ENCODE measurements around the gene TIMP4.

The TIMP4 gene

GRCh38 chr3:12158387-12159226 is at the start of gene TIMP4:
TIMP4 (minus strand) TSS chr3:12158912; CDS start chr3:12158840, 72 bp downstream.
- peak; percentile 89 for DNase-seq

DNA sequence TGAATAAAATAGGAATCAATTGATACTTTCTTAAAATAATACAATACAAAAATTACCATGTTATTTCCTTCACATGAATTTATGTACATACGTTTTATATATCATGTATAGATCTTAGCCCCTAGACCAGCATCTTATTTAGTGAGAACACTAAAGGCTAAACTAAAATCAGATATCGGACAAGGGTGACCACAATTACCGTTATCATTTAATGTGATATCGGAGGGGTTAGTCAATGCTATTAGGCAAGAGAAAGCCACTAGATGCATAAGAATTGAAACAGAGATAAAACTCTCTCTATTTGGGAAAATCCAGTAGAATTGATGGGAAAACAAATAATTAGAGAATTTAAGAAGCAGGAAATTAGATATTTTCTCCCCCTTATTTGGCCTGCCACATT is 46.5 kb upstream of the TIMP4 start:
- DNase-seq, result no peak

GRCh38 chr3:12201813-12202212 is 43.1 kb upstream of the TIMP4 start:
- DNase-seq, result no peak

- DNase-seq, result no peak
Observed at GRCh38 chr3:12198301-12198700, 39.6 kb upstream of the TIMP4 start.

GRCh38 chr3:12197475-12197874 is 38.8 kb upstream of the TIMP4 start:
- no peak for DNase-seq

DNA sequence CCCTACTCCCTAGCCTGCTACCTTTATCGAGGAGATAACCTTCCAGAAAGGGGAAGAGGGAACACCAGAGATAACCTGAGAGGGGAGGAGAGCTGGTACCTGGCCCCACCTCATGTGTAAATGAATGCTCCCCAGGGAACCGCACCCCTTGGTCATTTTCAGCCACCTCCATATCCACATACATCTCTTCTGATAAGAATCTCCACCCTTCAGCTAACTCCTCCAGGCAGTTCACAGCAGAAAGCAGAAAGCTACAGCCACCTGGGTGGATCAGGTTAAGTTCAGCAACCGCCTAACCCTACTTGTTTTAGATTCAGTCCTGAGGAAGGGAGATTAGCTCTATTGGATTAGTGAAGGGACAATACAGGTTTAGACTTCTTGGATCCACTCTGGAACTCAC is 38.0 kb upstream of the TIMP4 start:
- DNase-seq, result no peak

GRCh38 chr3:12195231-12195630 is 36.5 kb upstream of the TIMP4 start:
- no peak for DNase-seq

DNA sequence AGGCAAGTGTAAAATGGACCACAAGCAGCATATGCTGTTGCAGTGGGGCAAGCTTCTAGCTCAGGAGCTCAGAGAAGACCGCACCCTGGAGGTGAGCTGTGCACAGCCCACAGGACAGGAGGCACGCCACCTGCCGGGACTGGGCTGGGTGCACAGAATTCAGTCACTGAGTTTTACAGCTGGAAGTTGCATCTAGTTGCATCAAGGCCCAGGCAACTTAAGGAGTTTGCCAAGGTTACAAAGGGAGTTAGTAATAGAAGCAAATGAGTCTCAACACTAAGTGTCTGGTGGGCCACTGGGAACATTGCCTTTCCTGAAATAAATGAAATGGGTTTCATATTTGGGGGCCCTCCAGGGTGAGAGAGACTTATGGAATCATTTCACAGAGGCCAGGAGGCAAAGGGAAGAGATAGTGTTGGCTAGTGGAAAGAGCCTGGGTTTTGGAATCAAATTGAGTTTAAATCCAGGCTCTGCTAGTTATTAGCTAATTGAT is 36.0 kb upstream of the TIMP4 start:
- DNase-seq, result no peak

GRCh38 chr3:12194209-12194608 is 35.5 kb upstream of the TIMP4 start:
- DNase-seq, result no peak

DNA sequence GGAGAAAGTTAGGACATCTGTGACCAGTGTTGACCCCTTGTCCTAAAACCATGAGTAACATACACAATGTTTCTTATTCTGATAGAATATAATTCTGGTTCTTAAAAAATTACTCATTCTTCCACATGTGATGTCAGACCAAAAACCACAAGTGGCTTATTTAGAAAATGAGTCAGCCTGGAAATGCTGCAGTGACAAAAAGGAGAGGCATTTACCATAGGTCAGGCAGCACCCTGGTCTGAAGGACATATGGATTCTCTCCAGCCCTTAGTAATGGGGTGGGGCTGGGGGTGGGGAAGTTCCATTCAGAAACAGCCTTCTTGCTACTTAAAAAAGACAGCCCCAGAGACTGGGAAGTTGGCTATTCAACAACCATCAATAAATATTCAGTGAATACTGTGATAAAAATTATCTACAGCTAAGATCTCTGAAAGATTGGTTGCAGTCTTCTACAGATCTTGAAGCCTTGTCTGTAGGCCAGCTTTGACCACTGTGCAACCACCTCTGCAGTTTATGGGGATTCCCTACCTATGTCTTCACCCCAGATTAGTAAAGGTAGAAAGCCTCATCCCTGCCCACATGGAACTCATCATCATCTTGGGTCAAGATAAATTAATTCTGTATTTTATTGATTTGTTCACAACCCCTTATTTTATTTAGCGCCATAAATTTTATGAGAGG is 34.9 kb upstream of the TIMP4 start:
- DNase-seq, result no peak

DNA sequence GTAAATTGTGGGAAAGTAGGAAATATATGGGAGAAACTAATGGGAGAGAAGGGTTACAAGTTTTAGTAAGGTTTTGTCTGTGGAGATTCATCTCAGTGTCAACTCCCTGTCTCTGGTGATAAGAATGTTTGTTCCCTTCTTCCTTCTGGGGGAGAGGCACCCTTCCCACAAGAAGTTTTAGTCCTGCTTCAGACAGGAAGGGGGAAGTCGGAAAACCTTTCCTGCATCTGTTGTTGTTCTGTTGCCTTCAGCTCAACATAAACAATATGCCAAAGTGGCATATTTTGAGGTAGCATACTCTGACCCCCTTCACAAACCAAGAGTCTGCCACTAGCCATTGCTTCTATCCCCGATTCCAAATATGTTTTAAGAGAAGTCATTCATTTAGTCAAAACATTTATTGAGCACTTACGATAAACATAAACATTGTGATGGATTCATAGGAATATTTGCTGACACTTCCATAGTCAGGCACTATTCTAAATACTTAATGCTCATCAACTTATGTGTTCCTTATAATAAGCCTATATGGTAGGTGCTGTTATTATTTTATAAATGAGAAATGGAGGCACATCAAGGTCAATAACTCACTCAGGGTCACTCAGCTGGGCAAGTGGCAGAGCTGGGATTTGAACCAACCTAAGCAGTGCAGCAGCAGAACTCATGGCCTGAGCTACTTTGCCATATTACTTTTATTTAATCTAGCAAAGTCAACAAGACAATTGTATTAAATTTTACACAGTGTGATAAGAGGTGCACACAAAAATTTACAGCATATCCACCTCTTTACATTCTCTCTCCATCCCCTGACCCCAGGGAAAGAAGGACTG is 34.2 kb upstream of the TIMP4 start:
- no peak for DNase-seq

DNA sequence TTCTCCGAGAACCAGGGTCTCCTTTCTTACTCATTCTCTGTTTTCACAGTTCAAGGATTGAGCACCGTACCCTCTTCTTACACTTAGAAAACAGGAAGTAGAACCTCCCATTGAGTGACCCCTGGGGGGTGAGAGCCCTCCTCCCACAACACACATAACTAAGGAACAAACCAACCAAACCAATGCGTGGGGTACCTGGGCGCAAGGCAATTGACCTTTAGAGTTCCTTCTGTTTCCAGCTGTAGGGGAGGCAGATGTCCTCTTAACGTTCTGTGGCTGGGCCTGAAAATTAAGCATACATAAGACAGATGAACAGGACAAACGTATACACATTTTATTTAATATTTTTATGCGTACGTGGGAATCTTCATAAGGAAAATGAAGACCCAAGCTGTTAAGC is 33.5 kb upstream of the TIMP4 start:
- DNase-seq, result no peak

DNA sequence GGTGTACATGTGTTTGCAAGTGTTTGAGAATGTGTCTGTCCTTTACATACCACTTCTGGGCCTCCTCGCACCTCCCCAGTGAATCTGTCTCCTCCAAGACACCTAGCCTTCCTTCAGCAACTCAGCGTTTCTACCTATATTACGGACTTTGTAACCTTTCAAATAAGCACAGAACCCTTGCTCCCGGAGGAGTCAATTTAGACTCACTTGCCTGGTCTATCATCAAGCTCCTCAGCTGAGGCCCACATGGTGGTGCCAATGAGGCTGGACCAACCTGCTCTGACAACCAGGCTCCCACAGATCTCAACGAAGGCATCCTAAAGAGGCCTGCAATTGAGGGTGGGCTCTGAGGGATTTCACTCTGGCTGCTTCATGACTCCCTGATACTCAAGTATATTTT is 32.8 kb upstream of the TIMP4 start:
- DNase-seq, result no peak

DNA sequence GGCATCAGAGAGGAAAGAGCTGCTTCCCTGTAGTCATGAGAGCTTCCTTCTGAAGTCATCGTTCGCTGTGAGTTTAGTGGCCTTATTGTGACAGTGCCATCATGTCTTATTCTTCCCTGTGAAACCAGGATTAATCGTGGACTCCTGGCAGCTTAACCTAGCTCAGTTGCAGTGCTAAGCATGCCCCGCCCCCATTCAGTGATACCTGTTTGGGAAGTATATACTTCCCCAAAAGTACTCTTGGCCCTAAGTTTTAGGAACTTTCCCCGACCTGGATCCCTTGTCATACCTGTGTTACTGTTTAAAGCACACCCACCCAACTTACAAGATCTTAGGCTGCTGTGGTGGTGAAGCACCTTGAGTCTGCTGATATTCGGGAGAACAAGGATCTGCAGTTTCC is 32.1 kb upstream of the TIMP4 start:
- DNase-seq, result no peak

- DNase-seq, result no peak
Observed at GRCh38 chr3:12190221-12190807, 31.6 kb upstream of the TIMP4 start.

- DNase-seq, result no peak
Observed at GRCh38 chr3:12188681-12189287, 30.1 kb upstream of the TIMP4 start.

DNA sequence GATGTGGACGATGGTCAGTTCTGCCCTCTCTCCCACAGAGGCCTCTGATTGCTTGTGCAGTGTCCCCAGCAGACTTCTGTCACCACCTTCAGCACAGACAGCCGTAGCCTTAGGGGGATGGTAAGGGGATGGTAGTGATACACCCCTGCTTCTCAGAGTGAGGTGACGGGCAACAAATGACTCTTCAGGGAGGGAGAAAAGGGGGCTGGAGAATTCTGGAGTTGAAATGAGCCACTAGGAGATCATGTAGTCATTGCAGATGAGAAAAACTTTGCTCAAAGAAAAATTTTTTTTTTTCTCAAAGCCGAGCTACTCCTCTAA is 29.6 kb upstream of the TIMP4 start:
- no peak for DNase-seq

- DNase-seq, result no peak
Observed at GRCh38 chr3:12187448-12188327, 29.0 kb upstream of the TIMP4 start.

GRCh38 chr3:12186515-12187286 is 28.0 kb upstream of the TIMP4 start:
- DNase-seq, result no peak

DNA sequence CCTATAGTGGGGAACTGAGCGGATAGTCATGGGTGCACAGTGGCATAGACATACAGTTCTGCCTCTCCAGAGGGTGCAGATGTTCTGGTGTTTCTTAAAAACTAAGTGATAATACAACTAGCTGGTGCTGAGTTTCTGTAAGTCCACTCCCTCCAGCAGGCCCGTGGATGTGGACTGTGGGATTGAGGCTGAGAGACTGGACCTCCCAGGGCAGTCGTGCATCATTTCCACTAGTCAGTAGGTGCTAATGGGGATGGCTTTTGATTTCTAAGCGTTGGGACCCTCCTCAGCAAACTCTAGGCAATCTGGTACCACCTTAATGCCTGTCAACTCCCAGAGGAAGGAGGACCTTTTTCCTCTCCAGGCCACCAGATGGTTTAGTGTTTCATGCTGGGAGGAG is 27.3 kb upstream of the TIMP4 start:
- DNase-seq, result no peak

- DNase-seq, result no peak
Observed at GRCh38 chr3:12185172-12185710, 26.5 kb upstream of the TIMP4 start.

All from NCI-H146 (cell line).